GM19452 (cell line): Measurements from ENCODE around the gene ATP1B2.

Experiments used
- ATAC-seq: cut with Tn5 transposase; IDR thresholded peaks from one replicate; pipeline ENCODE4 v1.9.1; 2021; ENCODE audit not compliant: unreplicated experiment

ATP1B2 gene

DNA sequence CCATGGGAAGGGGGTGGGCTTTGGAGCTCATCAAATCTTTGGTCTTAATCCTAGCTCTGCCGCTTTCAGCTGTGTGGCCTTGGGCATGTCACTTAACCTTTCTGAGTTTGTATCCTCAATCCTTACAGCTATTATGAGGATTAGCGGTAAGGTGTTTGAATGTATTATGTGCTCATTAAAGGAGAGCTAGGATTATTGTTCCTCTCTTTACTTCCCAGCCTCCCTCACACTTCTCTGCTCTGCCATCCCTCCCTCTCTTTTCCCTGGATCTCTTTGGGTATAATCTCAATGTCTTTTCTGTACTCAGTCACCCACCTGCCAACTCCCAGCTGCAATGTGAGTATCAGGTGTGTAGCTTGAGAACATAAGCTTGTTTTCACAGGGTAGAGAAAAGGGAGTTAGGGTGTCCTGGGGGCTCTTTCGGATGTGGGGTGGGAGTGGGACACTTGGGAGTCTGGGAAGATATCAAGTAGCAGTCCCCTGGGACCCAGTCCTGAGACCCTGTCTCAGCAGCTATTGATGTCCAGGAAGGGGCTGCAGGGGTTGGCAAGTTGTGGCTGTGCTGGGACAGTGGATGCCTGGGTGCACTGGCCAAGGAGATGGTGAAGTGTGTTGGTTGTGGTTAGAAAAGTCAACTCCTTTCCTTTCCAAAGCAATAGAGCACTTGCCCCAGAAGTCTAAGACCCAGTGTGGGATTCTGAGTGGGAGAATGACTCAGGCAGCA lies 56.1 kb downstream of the ATP1B2 start:
- ATAC-seq = no peak
